SK-N-DZ (cell line): ENCODE results near the gene CBFA2T3.
A peak's percentile ranks its signal among the peaks of the same experiment; 100 is the strongest.

ENCODE experiments used
- DNase-seq: peaks from one replicate; pipeline ENCODE4 v3.0.0-alpha.2; 2015; ENCODE audit warnings: low spot score

The CBFA2T3 gene

DNA sequence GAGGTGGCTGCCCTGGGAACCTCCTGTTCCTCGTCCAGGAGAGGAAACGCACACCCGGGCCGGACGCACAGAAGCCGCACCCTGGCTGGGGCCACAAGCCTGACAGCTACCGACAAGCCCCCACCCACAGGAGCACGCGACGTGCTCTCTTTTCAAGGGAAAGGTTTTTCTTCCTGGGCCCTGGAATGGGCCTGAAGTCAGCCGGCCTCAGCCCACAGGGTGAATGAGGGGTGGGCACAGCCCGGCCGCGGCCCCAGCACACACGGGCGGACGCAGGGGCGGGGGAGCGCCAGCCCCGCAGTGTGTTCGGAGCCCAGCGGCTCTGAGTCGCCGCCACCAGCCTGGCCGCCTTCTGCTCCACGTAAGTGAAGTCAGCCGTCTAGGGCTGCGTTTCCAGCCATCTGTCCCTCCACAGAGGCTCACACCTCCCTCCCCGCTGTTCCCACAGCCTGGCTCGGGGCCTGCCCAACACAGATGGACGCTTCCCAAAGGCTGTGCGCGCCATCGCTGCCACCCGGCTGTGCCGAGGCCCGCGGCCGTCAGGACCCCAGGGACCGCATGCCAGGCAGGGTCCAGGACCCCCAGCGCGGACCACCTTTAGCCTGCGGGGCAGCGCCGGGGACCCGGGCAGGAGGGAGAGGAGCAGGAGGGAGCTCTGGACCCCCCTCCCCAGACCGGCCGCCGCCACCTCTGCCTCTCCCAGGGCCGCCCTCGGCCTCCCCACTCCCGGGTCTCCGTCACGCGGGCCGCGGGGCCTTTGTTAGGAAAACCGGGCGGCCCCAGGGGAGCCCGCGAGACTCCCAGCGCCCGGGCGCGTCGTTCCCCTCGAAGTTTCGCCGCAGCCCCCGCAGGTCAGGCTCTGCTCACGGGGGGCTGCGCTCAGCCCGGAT, 36.8 kb downstream of the CBFA2T3 start:
- no peak for DNase-seq

DNA sequence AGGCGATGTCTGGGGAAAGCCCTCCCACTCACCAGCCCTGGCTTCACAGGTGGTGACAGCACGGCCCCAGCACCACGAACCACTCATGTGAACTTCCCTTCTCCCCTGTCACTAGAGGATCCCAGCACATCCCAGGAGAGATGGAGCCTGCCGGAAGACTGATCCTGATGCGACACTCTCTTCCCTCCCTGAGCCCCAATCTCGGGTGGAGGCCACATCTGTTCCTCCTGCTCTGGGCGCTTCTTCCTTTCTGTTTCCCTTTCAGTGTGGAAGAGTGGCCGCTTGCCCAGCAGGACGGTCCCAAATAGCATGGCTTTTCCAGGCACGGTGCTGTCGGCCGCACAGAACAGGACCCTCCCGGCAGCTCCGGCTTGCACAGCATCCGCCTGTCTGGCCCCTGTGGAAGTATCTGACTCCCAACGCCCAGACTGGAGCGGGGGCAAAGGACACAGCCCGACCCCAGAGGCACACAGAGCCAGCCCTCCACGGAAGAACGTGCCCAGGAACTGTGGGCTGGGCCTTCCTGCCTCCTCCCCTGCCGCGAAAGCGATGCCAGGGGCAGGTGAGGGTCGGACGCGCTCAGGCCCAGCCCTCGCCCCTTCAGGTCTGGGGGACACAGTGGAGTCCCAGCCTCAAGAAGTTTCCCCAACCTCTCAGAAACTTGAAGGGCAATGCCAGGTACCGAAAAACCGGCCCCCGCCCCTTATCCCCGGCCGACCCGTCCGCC, 37.6 kb downstream of the CBFA2T3 start:
- DNase-seq, result no peak

DNA sequence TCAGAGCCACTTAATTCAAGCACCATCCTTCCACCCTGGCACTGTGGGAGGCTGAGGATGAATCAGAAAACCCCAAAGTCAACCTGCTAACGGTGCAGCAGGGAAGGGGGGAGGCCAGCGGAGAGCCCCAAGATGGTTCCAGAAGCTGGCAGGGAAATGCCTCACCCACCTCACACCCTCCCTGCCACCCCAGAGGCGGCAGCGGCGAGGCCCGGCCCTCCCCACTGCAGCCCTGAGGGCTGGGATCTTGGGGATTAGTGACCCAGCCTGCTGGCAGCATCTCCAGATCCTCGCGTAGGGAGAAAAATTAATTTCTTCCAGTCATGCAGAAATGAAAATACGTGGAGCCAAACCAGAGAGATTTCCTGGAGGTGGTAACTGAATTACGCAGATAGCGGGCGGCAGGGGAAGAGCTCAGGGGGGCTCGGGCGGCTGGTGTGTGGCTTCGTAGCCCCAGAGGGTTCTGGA, 38.2 kb downstream of the CBFA2T3 start:
- DNase-seq, result peak; percentile 38

DNA sequence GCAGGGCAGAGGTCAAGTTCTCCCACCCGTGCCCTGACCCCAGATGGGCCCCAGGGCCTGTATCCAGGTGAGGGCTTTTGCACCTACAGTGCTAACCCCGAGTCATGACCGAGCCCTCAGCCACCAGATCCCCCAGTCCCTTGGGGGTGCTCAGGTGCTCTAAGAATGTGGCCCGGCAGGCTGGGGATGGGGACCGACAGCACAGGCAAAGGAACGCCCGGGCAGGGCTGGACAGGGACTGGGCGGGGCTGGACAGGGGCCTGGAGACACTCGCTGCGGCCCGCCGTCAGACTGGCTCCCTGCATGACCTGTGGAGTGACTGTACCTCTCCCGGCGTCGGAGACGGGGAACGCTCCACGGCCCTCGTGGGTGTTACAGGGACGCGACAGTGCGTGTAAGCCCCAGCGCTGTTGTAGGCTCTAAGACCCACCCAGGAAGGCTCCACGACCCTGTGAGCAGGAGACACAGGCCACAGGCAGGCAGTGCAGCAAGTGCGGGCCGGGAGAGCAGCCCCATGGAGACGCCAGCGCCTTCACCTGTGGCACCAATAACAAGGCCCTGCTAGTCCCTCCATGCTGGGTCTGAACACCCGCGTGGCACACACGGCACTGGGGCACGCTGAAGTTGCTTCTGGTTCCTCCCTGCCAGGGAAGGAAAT, 38.8 kb downstream of the CBFA2T3 start:
- DNase-seq, result no peak

DNA sequence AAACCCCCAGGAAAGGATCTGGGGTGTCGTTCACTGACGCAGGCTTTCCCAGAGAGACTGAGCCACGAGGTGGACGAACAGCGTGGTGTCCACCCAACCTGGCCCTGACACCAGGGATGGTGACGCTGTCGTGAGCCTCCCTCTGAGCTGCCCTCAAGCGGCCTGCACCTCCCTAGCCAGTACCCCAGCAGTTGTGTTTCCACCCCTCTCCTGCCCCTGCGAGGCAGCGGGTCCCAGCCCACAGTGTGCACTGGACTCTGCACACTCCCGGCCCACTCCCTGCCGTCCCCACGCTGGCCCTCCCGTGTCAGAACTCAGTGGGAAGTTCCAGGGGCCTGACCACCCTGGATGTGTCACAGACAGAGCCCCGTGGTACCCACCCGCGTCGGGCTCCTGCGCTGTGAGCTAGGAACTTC, 39.8 kb downstream of the CBFA2T3 start:
- no peak for DNase-seq

DNA sequence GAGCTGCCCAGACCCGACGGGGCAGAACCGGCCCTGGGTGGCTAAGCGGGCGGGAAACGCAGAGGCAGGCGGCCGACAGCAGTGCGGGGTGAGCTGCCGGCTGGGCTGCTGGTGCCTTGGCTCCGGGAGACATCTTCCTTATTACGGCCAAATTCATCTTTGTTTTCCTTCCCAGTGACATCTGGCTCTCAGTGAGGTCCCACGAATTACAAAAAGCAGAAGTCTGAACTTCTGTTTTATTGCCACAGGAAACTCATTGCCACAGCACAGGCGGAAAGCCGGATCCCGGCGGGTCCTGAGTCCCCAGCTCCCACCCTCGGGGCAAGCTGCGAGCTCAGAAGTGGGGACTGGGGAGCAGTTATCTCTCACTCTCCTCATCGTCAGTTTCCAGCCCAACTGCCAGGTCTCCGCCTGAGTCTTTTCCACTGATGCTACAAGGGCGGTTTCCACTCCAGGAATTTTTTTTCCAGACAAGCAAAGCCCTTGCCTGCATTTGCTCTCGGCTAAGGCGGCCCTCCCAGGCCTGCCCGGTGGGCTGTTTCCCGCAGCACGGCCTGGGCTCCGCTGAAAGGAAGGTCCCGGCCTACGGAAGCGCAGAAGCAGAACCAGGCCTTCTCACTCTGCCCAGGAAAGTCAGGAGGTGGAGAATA, 40.3 kb downstream of the CBFA2T3 start:
- no peak for DNase-seq

DNA sequence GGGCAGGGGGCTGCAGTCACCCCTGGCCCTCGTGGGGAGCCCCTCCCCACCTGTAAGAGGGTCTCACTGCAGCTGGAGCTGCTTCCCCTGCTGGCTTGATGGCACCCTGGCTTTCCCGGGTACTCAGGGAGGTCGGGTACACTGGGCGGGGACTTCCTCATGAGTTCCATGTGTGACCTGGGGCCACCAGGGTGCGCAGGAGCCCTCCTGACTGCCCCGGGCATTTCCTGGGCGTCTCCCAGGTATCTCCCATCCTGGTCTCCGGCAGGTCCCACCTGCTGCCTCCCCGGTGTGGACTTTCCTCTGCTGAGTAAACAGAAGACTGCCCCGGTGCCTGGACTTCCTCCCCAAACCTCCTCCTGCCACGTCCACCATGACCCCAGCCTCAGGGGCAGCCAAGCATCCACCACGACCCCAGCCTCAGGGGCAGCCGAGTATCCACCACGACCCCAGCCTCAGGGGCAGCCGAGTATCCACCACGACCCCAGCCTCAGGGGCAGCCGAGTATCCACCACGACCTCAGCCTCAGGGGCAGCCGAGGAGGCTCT, 40.9 kb downstream of the CBFA2T3 start:
- DNase-seq, result no peak

DNA sequence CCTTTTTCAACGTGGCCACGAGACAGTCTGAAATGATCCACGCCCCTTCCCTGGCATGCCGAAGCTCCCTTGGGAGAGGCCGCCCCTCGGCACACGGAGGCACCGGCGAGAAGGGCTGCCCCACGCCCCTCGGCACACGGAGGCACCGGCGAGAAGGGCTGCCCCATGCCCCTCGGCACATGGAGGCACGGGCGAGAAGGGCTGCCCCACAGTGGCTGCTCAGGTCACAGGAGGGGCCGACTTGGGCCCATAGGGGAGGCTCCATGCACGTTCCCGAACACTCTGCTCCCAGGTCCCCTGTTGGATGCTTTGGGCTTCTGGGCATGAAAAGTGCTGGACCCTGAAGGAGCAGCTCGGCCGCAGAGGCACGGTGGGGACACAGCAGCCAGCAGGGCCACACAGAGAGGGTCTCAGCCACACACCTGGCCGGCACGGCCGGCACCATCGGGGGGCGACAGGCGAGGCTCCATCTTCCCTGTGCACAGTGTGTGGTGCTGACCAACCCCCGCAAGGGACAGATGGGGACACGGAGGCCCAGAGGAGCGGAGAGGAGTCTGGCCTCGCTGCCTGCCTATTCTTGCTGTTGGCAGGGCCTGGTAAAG, 42.8 kb downstream of the CBFA2T3 start:
- no peak for DNase-seq

DNA sequence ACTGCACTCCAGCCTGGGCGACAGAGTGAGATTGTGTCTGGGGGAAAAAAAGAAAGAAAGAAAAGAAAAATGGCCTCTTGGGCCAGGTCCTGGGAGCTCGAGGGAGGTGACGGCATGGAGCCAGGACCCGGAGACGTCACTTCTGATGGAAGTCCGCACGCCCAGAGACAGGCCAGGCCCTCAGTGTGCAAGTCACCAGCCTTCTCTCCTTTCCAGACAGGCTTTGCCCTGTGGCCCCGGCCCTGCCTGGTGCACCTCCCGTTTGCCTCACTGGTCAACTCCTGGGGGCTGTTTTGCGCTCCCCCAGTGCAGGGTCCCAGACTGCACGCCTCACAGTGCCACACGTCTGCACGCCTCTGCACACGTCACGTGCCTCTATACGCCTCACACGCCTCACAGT, 44.1 kb downstream of the CBFA2T3 start:
- no peak for DNase-seq

DNA sequence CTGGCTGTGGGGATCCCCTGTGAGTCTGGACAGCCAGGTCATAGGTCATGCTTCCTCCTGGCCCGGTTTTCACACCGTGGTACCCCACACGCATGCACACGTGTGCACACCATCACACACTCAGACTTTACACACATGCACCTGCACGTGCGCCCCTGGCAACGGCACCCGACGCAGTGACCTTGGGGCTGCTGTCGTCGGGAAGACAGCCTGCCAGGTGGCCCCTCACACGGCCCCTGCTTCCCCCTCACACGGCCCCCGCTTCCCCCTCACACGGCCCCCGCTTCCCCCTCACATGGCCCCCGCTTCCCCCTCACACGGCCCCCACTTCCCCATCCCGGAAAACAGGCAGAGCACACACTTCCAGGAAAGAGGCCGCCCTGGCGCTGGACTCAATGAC, 45.1 kb downstream of the CBFA2T3 start:
- DNase-seq, result no peak

DNA sequence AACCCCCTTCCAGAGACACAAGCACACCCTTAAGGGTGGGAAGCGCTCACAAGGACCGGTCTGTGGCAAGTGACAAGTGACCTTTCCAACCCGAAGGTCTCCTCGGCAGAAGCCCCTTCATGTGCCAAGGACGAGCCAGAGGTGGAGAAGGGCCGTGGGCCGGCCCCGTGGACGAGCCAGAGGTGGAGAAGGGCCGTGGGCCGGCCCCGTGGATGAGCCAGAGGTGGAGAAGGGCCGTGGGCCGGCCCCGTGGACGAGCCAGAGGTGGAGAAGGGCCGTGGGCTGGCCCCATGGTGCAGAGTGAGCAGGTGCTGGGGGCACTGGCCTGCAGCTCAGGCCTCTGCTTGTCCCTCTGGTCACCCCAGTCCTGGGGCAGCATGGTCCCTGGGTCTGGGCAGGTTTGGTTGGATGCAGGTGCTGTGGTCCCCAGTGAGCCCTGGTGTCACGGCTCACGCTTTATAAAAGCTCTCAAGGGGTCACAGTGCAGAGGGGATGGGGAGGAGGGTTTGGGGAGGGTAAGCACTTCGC, 45.6 kb downstream of the CBFA2T3 start:
- DNase-seq, result no peak

DNA sequence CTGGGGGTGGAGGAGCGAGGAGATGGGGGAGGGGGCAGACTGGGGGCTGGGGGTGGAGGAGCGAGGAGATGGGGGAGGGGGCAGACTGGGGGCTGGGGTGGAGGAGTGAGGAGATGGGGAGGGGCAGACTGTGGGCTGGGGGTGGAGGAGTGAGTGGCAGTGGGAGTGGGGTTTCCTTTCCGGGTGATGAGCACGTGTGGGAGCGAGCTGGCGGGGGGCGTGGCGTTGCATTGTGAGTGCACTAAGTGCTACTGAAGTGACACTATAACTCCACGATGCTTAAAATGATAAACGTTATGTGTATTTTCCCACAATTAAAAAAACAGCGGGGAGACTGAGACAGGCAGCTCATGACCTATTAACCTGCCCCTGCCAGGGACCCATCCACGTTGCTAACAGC, 46.3 kb downstream of the CBFA2T3 start:
- no peak for DNase-seq

DNA sequence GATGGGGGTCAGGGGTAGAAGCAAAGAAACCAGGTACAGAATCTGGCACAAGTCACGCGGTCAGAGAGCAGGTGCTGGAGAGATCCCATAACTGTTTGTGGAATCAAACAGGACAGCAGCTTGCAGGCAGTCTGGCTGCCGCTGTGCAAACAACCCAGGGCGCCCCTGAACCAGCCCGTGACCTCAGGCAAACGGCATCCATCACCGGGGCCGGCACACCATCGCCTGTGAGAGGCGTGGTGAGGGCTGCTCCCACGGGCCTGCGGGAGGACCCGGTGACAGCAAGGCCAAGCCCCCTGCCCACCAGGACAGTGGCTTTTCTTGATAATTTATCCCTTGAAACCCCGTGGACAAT, 47.9 kb downstream of the CBFA2T3 start:
- DNase-seq, result no peak

DNA sequence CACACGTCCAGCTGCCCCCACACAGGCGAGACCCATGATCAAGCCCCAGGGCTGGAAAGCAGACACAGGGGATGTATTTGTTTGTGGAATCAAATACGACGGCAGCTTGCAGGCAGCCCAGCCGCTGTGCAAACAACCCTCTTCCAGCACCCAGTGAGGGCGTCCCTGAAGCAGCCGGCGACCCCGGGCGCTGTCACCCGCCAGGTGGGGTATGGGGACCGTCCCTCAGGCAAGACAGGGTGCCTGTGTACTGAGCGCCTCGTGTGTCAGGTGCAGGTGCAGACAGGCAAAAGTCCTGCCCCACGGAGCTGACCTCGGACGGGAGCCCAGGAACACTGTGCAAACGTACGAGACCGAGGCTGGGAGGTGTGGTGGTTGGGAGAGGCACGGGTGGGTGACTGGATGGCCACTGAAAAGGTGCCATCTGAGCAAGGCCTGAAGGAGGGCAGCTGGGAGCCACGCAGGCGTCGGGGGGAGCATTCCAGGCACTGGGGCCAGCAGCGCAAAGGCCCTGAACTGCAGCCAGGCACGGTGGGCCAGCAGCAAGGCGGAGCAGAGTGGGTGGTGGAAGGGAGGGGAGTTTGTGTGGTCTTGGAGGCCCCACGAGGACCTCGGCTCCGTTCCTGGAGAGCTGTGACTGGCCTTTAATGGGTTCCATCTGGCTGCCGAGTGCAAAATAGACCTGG, 48.5 kb downstream of the CBFA2T3 start:
- no peak for DNase-seq

DNA sequence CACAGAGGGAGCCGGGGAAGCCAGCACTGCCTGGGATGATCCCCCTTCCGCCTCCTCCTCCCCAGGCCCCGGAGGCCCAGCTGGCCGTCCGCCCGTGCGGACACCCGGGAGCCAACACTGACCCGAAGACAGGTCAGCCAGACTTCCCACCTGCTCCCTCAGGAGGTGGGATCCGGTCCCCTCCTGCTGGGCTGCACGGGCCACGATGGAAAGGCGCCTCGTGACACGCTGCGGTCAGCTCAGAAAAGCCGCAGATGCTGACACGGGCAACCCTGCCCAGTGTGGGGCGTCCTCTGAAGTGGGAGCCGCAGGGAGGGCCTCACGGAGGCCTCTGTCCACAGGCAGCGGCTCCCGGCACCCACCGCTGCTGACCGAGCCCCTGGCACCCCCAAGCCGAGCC, 49.3 kb downstream of the CBFA2T3 start:
- DNase-seq, result no peak

DNA sequence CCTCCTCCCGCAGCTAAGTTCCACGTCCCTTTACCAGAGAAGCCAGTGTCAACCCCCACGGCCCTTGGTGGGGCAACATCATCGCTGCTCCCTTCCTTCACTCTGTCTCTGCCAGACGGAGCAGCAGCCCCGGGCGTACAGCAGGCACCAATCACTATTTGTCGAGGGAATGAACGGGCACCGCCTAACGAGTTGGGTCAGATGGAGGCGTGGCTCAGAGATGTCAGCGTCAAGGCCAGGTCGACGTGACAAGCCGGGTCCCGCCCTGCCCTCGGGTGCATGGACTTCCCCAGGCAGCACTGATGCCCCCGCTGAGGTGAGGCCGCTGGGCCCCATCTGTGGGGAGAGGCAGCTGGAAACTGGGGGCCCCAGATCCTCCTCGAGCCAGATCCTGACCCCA, 50.0 kb downstream of the CBFA2T3 start:
- no peak for DNase-seq

DNA sequence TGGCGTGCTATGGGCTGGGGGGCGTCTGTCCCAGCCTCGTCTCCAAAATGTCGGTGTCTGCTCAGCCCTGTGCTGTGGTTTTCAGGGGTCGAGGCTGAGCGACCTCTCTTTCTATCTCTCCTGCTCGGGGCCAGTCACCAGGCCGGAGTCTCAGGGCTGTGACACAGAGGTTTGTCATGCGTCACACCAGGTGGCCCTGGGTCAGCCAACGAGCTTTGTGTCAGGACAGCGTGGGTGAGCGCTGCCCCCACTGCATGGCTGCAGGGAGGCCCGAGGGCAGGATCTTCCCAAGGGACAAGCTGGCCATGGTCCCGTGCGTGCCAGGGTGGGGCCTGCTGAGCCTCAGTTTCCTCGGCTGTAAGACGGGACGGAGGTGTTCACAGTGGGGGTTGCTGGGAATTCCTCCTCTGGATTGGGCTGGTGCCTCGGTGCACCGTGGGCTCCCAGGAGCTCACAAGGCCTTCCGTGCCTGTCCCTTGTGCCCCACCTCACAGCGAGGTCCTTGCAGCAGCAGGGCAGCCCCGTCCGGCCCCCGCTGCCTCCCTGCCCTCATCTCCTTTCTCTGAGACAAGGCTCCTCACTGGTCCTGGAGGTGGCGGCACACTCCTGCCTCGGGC, 50.5 kb downstream of the CBFA2T3 start:
- DNase-seq, result no peak

DNA sequence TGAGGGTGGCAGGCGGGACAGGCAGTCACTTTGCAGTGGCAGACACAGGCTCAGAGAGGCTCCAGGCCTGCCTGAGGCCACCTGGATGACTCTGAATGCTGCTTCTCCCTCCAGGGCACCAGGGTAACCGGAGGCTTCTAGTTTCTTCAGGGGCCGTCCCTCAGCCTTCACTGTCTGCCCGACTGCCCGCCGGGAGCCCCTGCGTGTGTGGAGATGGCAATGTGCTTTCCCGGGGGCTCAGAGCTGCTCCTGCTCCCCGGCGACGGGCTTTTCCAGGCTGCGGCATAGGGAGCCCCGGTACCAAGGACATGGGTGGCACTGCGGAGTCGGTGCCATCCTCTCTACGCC, 51.5 kb downstream of the CBFA2T3 start:
- DNase-seq, result no peak

DNA sequence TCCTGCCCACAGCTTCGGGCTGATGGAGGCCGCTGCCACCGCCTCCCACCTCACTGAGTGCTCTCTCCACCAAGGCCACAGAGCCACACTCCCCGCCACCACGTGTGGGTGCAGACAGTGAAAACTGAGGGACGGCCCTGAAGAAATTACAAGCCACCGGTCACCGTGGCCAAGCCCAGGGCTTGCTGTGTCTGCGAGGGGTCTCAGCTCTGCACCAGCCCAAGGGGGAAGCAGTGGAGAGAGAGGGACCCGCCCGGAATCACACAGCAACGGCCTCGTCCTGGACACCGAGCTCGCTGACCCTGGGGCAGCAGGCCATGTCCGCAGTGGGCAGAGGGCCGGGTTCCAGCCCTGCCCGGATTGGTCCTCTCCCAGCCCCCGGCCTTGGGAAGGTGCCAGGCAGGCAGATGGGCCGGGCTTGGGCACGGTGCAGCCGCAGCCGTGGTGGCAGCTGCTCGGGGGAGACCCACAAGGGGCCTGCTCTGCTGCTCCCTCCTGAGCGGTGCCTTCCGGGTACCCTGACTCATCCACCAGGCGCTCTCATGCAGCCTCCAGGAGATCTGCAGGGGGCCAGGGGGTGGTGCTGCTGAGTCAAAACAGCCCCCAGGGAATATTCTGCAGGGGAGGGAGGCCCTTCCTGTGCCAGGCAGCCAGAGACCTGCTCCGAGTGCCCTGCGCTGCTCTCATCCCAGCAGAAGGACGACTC, 52.0 kb downstream of the CBFA2T3 start:
- peak; percentile 62 for DNase-seq
